Glutamatergic neuron (in vitro differentiated cells): Measurements from ENCODE around the gene BATF. TPM values are rescaled to one million over a fixed set of nuclear protein-coding genes. Genes with fewer than 3 reads are reported as not detected.

ENCODE experiments used
- DNase-seq: peaks from one replicate; pipeline ENCODE4 v3.0.0; 2022
- H3K27ac Mint-ChIP-seq: one replicate; pipeline ENCODE4 v1.8.0; 2020; ENCODE audit warnings: mild to moderate bottlenecking, mixed read lengths, inconsistent platforms; ENCODE audit not compliant: unreplicated experiment
- H3K27me3 Mint-ChIP-seq: one replicate; pipeline ENCODE4 v1.8.0; 2020; ENCODE audit warnings: mild to moderate bottlenecking, moderate library complexity, mixed read lengths, inconsistent platforms; ENCODE audit not compliant: unreplicated experiment
- H3K36me3 Mint-ChIP-seq: one replicate; pipeline ENCODE4 v1.8.0; 2020; ENCODE audit warnings: mild to moderate bottlenecking, mixed read lengths, inconsistent platforms; ENCODE audit not compliant: unreplicated experiment
- H3K4me1 Mint-ChIP-seq: one replicate; pipeline ENCODE4 v1.8.0; 2020; ENCODE audit warnings: mild to moderate bottlenecking, low read depth, mixed read lengths, inconsistent platforms; ENCODE audit not compliant: unreplicated experiment
- H3K4me3 Mint-ChIP-seq: one replicate; pipeline ENCODE4 v1.8.0; 2020; ENCODE audit warnings: mild to moderate bottlenecking, mixed read lengths, inconsistent platforms; ENCODE audit not compliant: unreplicated experiment
- H3K9me3 Mint-ChIP-seq: one replicate; pipeline ENCODE4 v1.8.0; 2020; ENCODE audit warnings: mild to moderate bottlenecking, moderate library complexity, mixed read lengths, inconsistent platforms; ENCODE audit not compliant: unreplicated experiment
- CTCF ChIP-seq: fragments of 200-600 bp; sonication (generic); IDR thresholded peaks from one replicate; pipeline ENCODE4 v1.5.0; 2021; ENCODE audit not compliant: partially characterized antibody, unreplicated experiment
- total RNA-seq: library from RNA; stranded (reverse); fragmentation: NEBNext Ultra II Directional; extraction: Animal tissue kit (Norgen Biotek cat#: 25700); gene quantifications from one replicate; pipeline ENCODE4 v1.2.1, GENCODE V29; 2021; ENCODE audit not compliant: unreplicated experiment

Gene BATF
- total RNA-seq, 1 donor from 2014 or later = not detected

GRCh38 chr14:75595226-75595625 is 73.0 kb downstream of the BATF start:
- no peak overlapping the region for H3K4me3 Mint-ChIP-seq
- peaks cover 14% of the 10 kb centered on the region for H3K36me3 Mint-ChIP-seq
- H3K27ac Mint-ChIP-seq = no peak overlapping the region
- H3K27me3 Mint-ChIP-seq = no peaks in the 10 kb centered on the region
- no peak for DNase-seq
- H3K4me1 Mint-ChIP-seq = no peaks in the 10 kb centered on the region
- peaks cover 8% of the 10 kb centered on the region for H3K9me3 Mint-ChIP-seq
- no peak for TF ChIP-seq CTCF

Other genes with a start within 250 kb of the BATF start
- 2.9 TPM for gene FOS, start 243.6 kb upstream of the BATF start, total RNA-seq
- gene JDP2, start 94.4 kb upstream of the BATF start, total RNA-seq = 5.7 TPM
- not detected for gene FLVCR2, start 56.2 kb downstream of the BATF start, total RNA-seq
- gene ERG28, start 138.4 kb downstream of the BATF start, total RNA-seq = 16.2 TPM
- gene TTLL5, start 138.8 kb downstream of the BATF start, total RNA-seq = 43.1 TPM